K562 (cell line): ENCODE results near the gene ITPR2. TPM values are rescaled to one million over a fixed set of nuclear protein-coding genes. Genes with fewer than 3 reads are reported as not detected.
A peak's percentile ranks its signal among the peaks of the same experiment; 100 is the strongest.

Experiments
- CBX5 ChIP-seq: IDR thresholded peaks from 2 replicates; pipeline ENCODE4 v1.6.1; 2014; ENCODE audit warnings: low read depth, borderline replicate concordance
- CEBPB ChIP-seq: fragments of 450-650 bp; IDR thresholded peaks from 2 replicates; pipeline ENCODE4 v1.6.1; 2016; ENCODE audit warnings: missing genetic modification characterization, missing compliant biosample characterization
- CEBPZ ChIP-seq: fragments of 150-350 bp; IDR thresholded peaks from 2 replicates; pipeline ENCODE4 v1.6.1; 2014; ENCODE audit warnings: low read depth, mild to moderate bottlenecking, low read length, borderline replicate concordance
- E2F3 ChIP-seq: fragments of 250-450 bp; sonication (Bioruptor Pico); IDR thresholded peaks from 2 replicates; pipeline ENCODE4 v1.4.0; 2020; ENCODE audit warnings: mild to moderate bottlenecking
- FOXJ2 ChIP-seq: fragments of 200-800 bp; sonication (Bioruptor generic); IDR thresholded peaks from 2 replicates; pipeline ENCODE4 v1.6.1; 2016; ENCODE audit warnings: missing genetic modification characterization, missing compliant biosample characterization
- GATA2 ChIP-seq: sonication (generic); formaldehyde crosslinking; IDR thresholded peaks from 2 replicates; pipeline ENCODE4 v1.4.0; 2020; ENCODE audit warnings: mild to moderate bottlenecking, missing genetic modification reagents
- HMBOX1 ChIP-seq: sonication (generic); IDR thresholded peaks from 2 replicates; pipeline ENCODE4 v1.6.1; 2016
- IRF1 ChIP-seq: sonication (generic); formaldehyde crosslinking; IDR thresholded peaks from 2 replicates; pipeline ENCODE4 v1.8.0; 2022; ENCODE audit warnings: missing genetic modification reagents, mild to moderate bottlenecking, borderline replicate concordance
- KLF13 ChIP-seq: fragments of 450-650 bp; IDR thresholded peaks from 2 replicates; pipeline ENCODE4 v1.6.1; 2016; ENCODE audit warnings: missing genetic modification characterization, low read depth, mild to moderate bottlenecking, missing compliant biosample characterization, moderate library complexity, borderline replicate concordance
- NCOA6 ChIP-seq: fragments of 450-650 bp; IDR thresholded peaks from 2 replicates; pipeline ENCODE4 v1.6.1; 2017; ENCODE audit warnings: mild to moderate bottlenecking
- NR2C2 ChIP-seq, 2 experiments: fragments of 200-800 bp in 1 of 2; sonication (Bioruptor generic) in 1 of 2; sonication (generic) in 1 of 2; formaldehyde crosslinking in 1 of 2; IDR thresholded peaks; 2 replicates each; pipeline versions ENCODE4 v1.6.1 to v1.8.0; 2016 to 2022; ENCODE audit warnings: mild to moderate bottlenecking in 1 of 2, missing compliant biosample characterization in 1 of 2, missing genetic modification characterization in 1 of 2, missing genetic modification reagents in 1 of 2
- PTRF ChIP-seq: fragments of 450-650 bp; IDR thresholded peaks from 2 replicates; pipeline ENCODE4 v1.6.1; 2016; ENCODE audit warnings: mild to moderate bottlenecking, missing genetic modification characterization, missing compliant biosample characterization
- SMC3 ChIP-seq: conservative IDR thresholded peaks from 2 replicates; pipeline ENCODE4 v1.6.1; 2011; ENCODE audit warnings: low read depth, low read length, improper control_type of control experiment; ENCODE audit not compliant: insufficient read depth
- TCF15 ChIP-seq: fragments of 250-450 bp; sonication (Bioruptor Pico); IDR thresholded peaks from 2 replicates; pipeline ENCODE4 v1.8.0; 2022; ENCODE audit warnings: moderate library complexity, mild to moderate bottlenecking, inconsistent platforms
- ZNF133 ChIP-seq: fragments of 250-450 bp; sonication (Bioruptor Pico); IDR thresholded peaks from 2 replicates; pipeline ENCODE4 v1.4.0; 2020; ENCODE audit warnings: mild to moderate bottlenecking
- ZNF609 ChIP-seq: sonication (generic); formaldehyde crosslinking; IDR thresholded peaks from 2 replicates; pipeline ENCODE4 v1.8.1; 2023; ENCODE audit warnings: missing genetic modification reagents, mild to moderate bottlenecking, borderline replicate concordance
- polyA plus RNA-seq, 8 experiments: library from polyadenylated mRNA; depleted of rRNA in 4 of 8; stranded (reverse) in 5 of 8; unstranded in 3 of 8; fragments of >200 nt; fragmentation: Nextera tagmentation in 2 of 8; fragmentation: Illumina TruSeq in 1 of 8; extraction: Ambion mirVana in 2 of 8; extraction: Trizol in 1 of 8; gene quantifications; 2 replicates each; pipeline versions ENCODE4 v1.2.1 to v1.2.3, GENCODE V29; 2011 to 2014; ENCODE audit warnings: inconsistent platforms in 1 of 8, missing spikeins in 1 of 8
- total RNA-seq, 7 experiments: library from RNA; depleted of rRNA in 6 of 7; stranded (reverse); fragments of >200 nt in 6 of 7; fragmentation: Illumina TruSeq in 2 of 7; extraction: Trizol in 2 of 7; gene quantifications; 2 replicates each; pipeline versions ENCODE4 v1.2.1 to v1.2.3, GENCODE V29; 2011 to 2021; ENCODE audit warnings: low replicate concordance in 1 of 7

ITPR2 gene
- total and polyA plus RNA-seq, 9 of the 15 experiments (the other 6 are each of a cell fraction or from before 2014, with no cell fraction given), result 0.21 to 3.3 (median 0.95) TPM

- TF ChIP-seq IRF1 (CRISPR knock-in tag) (no peak), NCOA6 (no peak), CBX5 (no peak), ZNF133 (no peak), GATA2 (CRISPR knock-in tag) (no peak), FOXJ2 (tag) (no peak), CEBPB (tag) (peak; percentile 25; the same call in 1 of the 2 replicates), KLF13 (tag) (peak; percentile 63; the same call in 1 of the 2 replicates), TCF15 (0 out of 2 replicates have a peak, but pooled peaks have one; percentile 2), NR2C2 (CRISPR knock-in tag; IDR thresholded peaks at IDR 0.05) (no peak), NR2C2 (tag; IDR thresholded peaks at IDR 0.05) (peak; percentile 36; the same call in 1 of the 2 replicates), PTRF (tag) (no peak), E2F3 (CRISPR knock-in tag) (no peak), ZNF609 (CRISPR knock-in tag) (no peak), SMC3 (no peak), CEBPZ (no peak), HMBOX1 (no peak)
Observed at GRCh38 chr12:26691234-26691970, 141.6 kb downstream of the ITPR2 start (continued).
